HPDE6-E6E7 (cell line): ENCODE measurements around the gene GPR160.
"Not testable (repeated sequence)": the region's sequence is repeated elsewhere in the genome, so short reads cannot be mapped to it uniquely, and the experiment has no call there.

Experiments
- DNase-seq: peaks from one replicate; pipeline ENCODE4 v3.0.0; 2011; ENCODE audit warnings: missing footprints; ENCODE audit errors: extremely low spot score

The GPR160 gene

GRCh38 chr3:170111147-170111771 lies 73.5 kb downstream of the GPR160 start:
- DNase-seq, result no peak

GRCh38 chr3:170114165-170114564 lies 76.4 kb downstream of the GPR160 start:
- DNase-seq, result not testable (repeated sequence)

DNA sequence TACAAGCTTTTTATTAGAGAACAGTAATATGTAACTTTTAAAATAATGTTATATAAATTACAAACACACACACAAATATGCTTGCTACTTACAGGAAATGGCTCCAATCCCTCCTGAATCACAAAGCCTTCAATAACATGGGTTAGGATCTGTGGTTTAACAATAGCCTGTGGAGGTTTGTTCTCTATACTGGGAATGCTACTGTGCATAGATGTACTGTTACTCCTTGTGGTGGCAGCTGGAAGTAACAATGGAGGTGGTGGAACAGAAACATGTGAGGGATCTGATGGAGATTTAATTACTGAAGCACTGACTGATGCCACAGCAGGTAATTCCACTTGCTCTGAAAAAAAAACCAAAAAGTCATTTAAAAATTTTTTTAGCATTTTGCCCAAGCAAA lies 79.3 kb downstream of the GPR160 start:
- peak; percentile 6 for DNase-seq

DNA sequence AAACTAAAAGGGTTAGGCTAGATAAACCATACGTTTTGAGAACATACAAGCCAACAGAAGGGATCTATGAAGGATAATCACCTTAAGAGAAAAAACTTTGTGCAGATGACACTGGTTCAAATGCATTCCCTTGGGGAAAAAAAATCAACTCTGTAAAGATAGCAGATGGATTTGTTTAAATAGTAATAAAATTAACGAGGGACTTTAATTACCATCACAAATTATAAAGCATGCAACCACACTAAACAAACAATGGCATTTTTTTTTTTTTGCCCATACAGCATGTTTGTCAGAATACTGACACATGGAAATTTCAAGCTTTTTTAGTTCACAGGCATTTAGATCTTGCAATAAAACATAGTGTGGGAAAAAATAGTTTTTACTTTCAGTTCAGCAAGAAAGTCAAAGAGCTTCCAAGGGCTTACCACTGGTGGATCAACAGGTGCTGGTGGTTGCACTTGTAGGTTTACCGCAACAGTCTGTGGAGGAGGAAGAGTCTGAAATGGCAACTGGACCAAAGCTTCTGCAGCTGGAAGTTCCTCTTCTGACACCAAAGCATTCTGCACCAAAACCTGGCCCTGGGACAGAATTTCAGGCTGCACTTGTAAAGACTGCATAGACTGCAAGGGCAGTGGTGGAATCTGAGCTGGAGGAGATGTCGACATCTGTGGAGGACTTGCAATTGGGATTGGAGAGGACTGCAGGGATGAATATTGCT lies 90.6 kb downstream of the GPR160 start:
- no peak for DNase-seq

- peak; percentile 7 for DNase-seq
These were observed 91.2 kb downstream of the GPR160 start for GRCh38 chr3:170128977-170129431.

GRCh38 chr3:170130532-170130931 lies 92.7 kb downstream of the GPR160 start:
- DNase-seq, result no peak

DNA sequence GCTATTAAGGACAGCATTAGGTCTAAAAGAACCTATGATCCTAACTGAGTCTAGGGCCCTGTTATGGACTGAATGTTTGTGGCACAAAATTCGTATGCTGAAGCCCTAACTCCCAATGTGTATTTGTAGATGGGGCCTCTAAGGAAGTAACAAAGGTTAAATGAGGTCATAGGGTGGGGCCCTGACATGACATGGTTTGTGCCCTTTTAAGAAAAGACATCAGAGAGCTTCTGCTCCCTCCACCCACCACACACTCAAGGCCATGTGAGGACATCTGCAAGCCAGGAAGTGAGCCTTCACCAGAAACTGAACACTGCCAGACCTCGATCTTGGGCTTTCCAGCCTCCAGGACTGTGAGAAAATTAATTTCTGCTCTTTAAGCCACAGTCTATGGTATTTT lies 94.5 kb downstream of the GPR160 start:
- no peak for DNase-seq
